ENCODE measurements around the gene FZD10. TPM values are rescaled to one million over a fixed set of nuclear protein-coding genes. Genes with fewer than 3 reads are reported as not detected.

FZD10 gene
- total RNA-seq, 1 experiment from 2014 or later = not detected

DNA sequence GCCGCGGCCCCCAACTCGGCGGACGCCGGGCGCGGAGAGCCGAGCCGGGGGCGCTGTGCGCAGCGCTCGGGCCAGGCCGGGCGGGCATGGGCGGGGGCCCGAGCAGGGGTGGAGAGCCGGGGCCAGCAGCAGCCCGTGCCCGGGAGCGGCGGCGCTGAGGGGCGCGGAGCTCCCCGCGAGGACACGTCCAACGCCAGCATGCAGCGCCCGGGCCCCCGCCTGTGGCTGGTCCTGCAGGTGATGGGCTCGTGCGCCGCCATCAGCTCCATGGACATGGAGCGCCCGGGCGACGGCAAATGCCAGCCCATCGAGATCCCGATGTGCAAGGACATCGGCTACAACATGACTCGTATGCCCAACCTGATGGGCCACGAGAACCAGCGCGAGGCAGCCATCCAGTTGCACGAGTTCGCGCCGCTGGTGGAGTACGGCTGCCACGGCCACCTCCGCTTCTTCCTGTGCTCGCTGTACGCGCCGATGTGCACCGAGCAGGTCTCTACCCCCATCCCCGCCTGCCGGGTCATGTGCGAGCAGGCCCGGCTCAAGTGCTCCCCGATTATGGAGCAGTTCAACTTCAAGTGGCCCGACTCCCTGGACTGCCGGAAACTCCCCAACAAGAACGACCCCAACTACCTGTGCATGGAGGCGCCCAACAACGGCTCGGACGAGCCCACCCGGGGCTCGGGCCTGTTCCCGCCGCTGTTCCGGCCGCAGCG is 639 bp downstream of the FZD10 start:
- Histone ChIP-seq H4K20me1 (ENCODE audit: insufficient read depth) (no peaks in the 10 kb centered on the region), H3K4me1 (ENCODE audit: control insufficient read depth in 1 of 2, insufficient read depth in 2 of 2, low read length in 2 of 2) (no peaks in the 10 kb centered on the region), H3K9ac (ENCODE audit: low read length) (no peak overlapping the region), H2AFZ (ENCODE audit: low read depth, low read length, poor library complexity, severe bottlenecking) (no peak overlapping the region), H3K27me3 (ENCODE audit: insufficient read depth, low read length) (no peaks in the 10 kb centered on the region), H3K79me2 (ENCODE audit: insufficient read depth, low read length) (no peaks in the 10 kb centered on the region), H3K4me3 (replicated peaks in 1 of 2; ENCODE audit: low read depth in 1 of 2, low read length in 2 of 2) (no peak overlapping the region), H3K9me2 (ENCODE audit: insufficient read depth) (no peaks in the 10 kb centered on the region), H3K36me3 (ENCODE audit: control insufficient read depth in 1 of 2, insufficient read depth in 2 of 2, low read length in 2 of 2) (no peaks in the 10 kb centered on the region), H3K27ac (ENCODE audit: low read depth, low read length) (no peak overlapping the region), H3K4me2 (ENCODE audit: low read length) (no peak overlapping the region), H3K9me3 (ENCODE audit: control insufficient read depth in 1 of 2, insufficient read depth in 1 of 2, low read depth in 1 of 2, low read length in 2 of 2) (peaks cover 0 to 4% of the 10 kb centered on the region in 2 experiments; a peak in 2 of 4 replicates)
- BruUV-seq (replicated peaks) = no TSS peak
- ChIA-PET CTCF (no interaction called here), RAD21 (ENCODE audit: low non-redundant PET in 1 of 2, low total read pairs in 2 of 2, uncharacterized antibody in 2 of 2, unreplicated experiment in 2 of 2) (no interaction called here), POLR2A (no interaction called here)
- DNase-seq (ENCODE audit: low read depth, low spot score) (no peak), ATAC-seq (no peak)
- intact Hi-C loops (cut with micrococcal nuclease) = no loop called here
- TF ChIP-seq FOSL1 (IDR thresholded peaks at IDR 0.05; ENCODE audit: low read depth) = no peak
- TF ChIP-seq CEBPB (IDR thresholded peaks at IDR 0.05; ENCODE audit: low read depth) = no peak
- TF ChIP-seq CBX3 (IDR thresholded peaks at IDR 0.05; ENCODE audit: low read depth) = no peak
- TF ChIP-seq, protein P1, sequence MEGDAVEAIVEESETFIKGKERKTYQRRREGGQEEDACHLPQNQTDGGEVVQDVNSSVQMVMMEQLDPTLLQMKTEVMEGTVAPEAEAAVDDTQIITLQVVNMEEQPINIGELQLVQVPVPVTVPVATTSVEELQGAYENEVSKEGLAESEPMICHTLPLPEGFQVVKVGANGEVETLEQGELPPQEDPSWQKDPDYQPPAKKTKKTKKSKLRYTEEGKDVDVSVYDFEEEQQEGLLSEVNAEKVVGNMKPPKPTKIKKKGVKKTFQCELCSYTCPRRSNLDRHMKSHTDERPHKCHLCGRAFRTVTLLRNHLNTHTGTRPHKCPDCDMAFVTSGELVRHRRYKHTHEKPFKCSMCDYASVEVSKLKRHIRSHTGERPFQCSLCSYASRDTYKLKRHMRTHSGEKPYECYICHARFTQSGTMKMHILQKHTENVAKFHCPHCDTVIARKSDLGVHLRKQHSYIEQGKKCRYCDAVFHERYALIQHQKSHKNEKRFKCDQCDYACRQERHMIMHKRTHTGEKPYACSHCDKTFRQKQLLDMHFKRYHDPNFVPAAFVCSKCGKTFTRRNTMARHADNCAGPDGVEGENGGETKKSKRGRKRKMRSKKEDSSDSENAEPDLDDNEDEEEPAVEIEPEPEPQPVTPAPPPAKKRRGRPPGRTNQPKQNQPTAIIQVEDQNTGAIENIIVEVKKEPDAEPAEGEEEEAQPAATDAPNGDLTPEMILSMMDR (IDR thresholded peaks at IDR 0.05 in 2 of 3, conservative IDR thresholded peaks at IDR 0.05 in 1 of 3; ENCODE audit: borderline replicate concordance in 1 of 3, insufficient read depth in 1 of 3, low read depth in 2 of 3, low read length in 2 of 3) = no peak
- no peak for TF ChIP-seq RAD21 (IDR thresholded peaks at IDR 0.05; ENCODE audit: low read depth)
- TF ChIP-seq, protein P2, sequence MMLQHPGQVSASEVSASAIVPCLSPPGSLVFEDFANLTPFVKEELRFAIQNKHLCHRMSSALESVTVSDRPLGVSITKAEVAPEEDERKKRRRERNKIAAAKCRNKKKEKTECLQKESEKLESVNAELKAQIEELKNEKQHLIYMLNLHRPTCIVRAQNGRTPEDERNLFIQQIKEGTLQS (IDR thresholded peaks at IDR 0.05) = no peak
- TF ChIP-seq EGR1 (IDR thresholded peaks at IDR 0.05; ENCODE audit: low read depth) = no peak
- no peak for TF ChIP-seq JUND (IDR thresholded peaks at IDR 0.05)
- TF ChIP-seq, protein P3, sequence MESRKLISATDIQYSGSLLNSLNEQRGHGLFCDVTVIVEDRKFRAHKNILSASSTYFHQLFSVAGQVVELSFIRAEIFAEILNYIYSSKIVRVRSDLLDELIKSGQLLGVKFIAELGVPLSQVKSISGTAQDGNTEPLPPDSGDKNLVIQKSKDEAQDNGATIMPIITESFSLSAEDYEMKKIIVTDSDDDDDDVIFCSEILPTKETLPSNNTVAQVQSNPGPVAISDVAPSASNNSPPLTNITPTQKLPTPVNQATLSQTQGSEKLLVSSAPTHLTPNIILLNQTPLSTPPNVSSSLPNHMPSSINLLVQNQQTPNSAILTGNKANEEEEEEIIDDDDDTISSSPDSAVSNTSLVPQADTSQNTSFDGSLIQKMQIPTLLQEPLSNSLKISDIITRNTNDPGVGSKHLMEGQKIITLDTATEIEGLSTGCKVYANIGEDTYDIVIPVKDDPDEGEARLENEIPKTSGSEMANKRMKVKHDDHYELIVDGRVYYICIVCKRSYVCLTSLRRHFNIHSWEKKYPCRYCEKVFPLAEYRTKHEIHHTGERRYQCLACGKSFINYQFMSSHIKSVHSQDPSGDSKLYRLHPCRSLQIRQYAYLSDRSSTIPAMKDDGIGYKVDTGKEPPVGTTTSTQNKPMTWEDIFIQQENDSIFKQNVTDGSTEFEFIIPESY (IDR thresholded peaks at IDR 0.05; ENCODE audit: extremely low read depth, insufficient replicate concordance, low read length) = no peak
- no peak for TF ChIP-seq POLR2A (IDR thresholded peaks at IDR 0.05; ENCODE audit: borderline replicate concordance, extremely low read depth, insufficient read depth, insufficient read length)
- TF ChIP-seq POLR2AphosphoS5 (IDR thresholded peaks at IDR 0.05; ENCODE audit: low read depth, low read length) = no peak
- TF ChIP-seq YY1 (IDR thresholded peaks at IDR 0.05; ENCODE audit: extremely low read depth, insufficient replicate concordance, low read depth, low read length) = no peak
- TF ChIP-seq ELF1 (IDR thresholded peaks at IDR 0.05; ENCODE audit: borderline replicate concordance, low read depth) = no peak
- no peak for TF ChIP-seq EZH2 (IDR thresholded peaks at IDR 0.05)
- TF ChIP-seq TCF7L2 (IDR thresholded peaks at IDR 0.05; ENCODE audit: borderline replicate concordance, extremely low read depth, insufficient read depth, insufficient read length) = no peak
- TF ChIP-seq ZNF274 (IDR thresholded peaks at IDR 0.05; ENCODE audit: low read depth, low read length) = no peak
- TF ChIP-seq ZFX (IDR thresholded peaks at IDR 0.05) = no peak
- no peak for TF ChIP-seq SRF (IDR thresholded peaks at IDR 0.05; ENCODE audit: low read depth)
- TF ChIP-seq, protein P4, sequence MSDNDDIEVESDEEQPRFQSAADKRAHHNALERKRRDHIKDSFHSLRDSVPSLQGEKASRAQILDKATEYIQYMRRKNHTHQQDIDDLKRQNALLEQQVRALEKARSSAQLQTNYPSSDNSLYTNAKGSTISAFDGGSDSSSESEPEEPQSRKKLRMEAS (IDR thresholded peaks at IDR 0.05) = no peak

Measured in HCT116 (cell line).